ENCODE measurements around the gene CARNS1. TPM values are rescaled to one million over a fixed set of nuclear protein-coding genes. Genes with fewer than 3 reads are reported as not detected.

The CARNS1 gene
- under 0.01 and 0.09 TPM in 2 replicates for total RNA-seq

GRCh38 chr11:67415501-67416304, at the start of gene CARNS1:
Gene CARNS1, plus strand, starts transcription at chr11:67415678. Its CDS starts 522 bp downstream, at chr11:67416200.

GRCh38 chr11:67372993-67373647, 42.4 kb upstream of the CARNS1 start, which contains the start of gene CLCF1:
Gene CLCF1, minus strand, starts transcription at chr11:67373598. Its CDS starts 59 bp downstream, at chr11:67373539.

GRCh38 chr11:67391304-67392182, 23.9 kb upstream of the CARNS1 start, which contains the start of gene RAD9A:
Gene RAD9A, plus strand, starts transcription at chr11:67391986. Its CDS starts 59 bp downstream, at chr11:67392045.

GRCh38 chr11:67401495-67402191, 13.8 kb upstream of the CARNS1 start, which contains the start of gene PPP1CA:
Gene PPP1CA, minus strand, starts transcription at chr11:67401858. Its CDS starts 76 bp downstream, at chr11:67401782.

GRCh38 chr11:67428052-67429001, 12.8 kb downstream of the CARNS1 start, which contains the start of gene RPS6KB2:
Gene RPS6KB2, plus strand, starts transcription at chr11:67428494. Its CDS starts 52 bp downstream, at chr11:67428546.

GRCh38 chr11:67437082-67437808, 21.8 kb downstream of the CARNS1 start, which contains the start of gene PTPRCAP:
Gene PTPRCAP, minus strand, starts transcription at chr11:67437682. Its CDS starts 63 bp downstream, at chr11:67437619.

GRCh38 chr11:67452141-67452952, 36.9 kb downstream of the CARNS1 start, which contains the start of gene GPR152:
Gene GPR152, minus strand, starts transcription at chr11:67452729. Its CDS starts 5 bp downstream, at chr11:67452724.

GRCh38 chr11:67455054-67455453, 39.6 kb downstream of the CARNS1 start, which contains the start of gene CABP4:
Gene CABP4, plus strand, starts transcription at chr11:67455354. Its CDS starts 70 bp downstream, at chr11:67455424.

GRCh38 chr11:67468759-67469507, 53.5 kb downstream of the CARNS1 start, which contains the start of gene TMEM134:
Gene TMEM134, minus strand, starts transcription at chr11:67469251. Its CDS starts 59 bp downstream, at chr11:67469192.

Other genes with a start within 250 kb of the CARNS1 start
- 22.5 and 25.7 TPM in 2 replicates for gene GRK2, start 149.2 kb upstream of the CARNS1 start, total RNA-seq
- 29.6 and 37.3 TPM in 2 replicates for gene ANKRD13D, start 126.4 kb upstream of the CARNS1 start, total RNA-seq
- 9.7 and 10.3 TPM in 2 replicates for gene SSH3, start 112.1 kb upstream of the CARNS1 start, total RNA-seq
- gene POLD4, start 62.1 kb upstream of the CARNS1 start, total RNA-seq = 40.7 and 44.7 TPM in 2 replicates
- gene CLCF1, start 42.1 kb upstream of the CARNS1 start, total RNA-seq = 3.4 and 4.4 TPM in 2 replicates
- 2.4 and 5.4 TPM in 2 replicates for gene RAD9A, start 23.7 kb upstream of the CARNS1 start, total RNA-seq
- 122 and 148 TPM in 2 replicates for gene PPP1CA, start 13.8 kb upstream of the CARNS1 start, total RNA-seq
- gene TBC1D10C, start 11.6 kb upstream of the CARNS1 start, total RNA-seq = not detected in 2 replicates
- 38.9 and 52.1 TPM in 2 replicates for gene RPS6KB2, start 12.8 kb downstream of the CARNS1 start, total RNA-seq
- gene PTPRCAP, start 22.0 kb downstream of the CARNS1 start, total RNA-seq = not detected in 2 replicates
- 115 and 127 TPM in 2 replicates for gene CORO1B, start 27.8 kb downstream of the CARNS1 start, total RNA-seq
- gene GPR152, start 37.1 kb downstream of the CARNS1 start, total RNA-seq = not detected in 2 replicates
- gene CABP4, start 39.7 kb downstream of the CARNS1 start, total RNA-seq = not detected in 2 replicates
- gene TMEM134, start 53.6 kb downstream of the CARNS1 start, total RNA-seq = 12.4 and 18.2 TPM in 2 replicates
- gene AIP, start 67.3 kb downstream of the CARNS1 start, total RNA-seq = 101 and 142 TPM in 2 replicates
- gene PITPNM1, start 89.7 kb downstream of the CARNS1 start, total RNA-seq = 12.5 and 14.3 TPM in 2 replicates
- 6.4 and 7.1 TPM in 2 replicates for gene CDK2AP2, start 92.5 kb downstream of the CARNS1 start, total RNA-seq
- not detected in 2 replicates for gene CABP2, start 107.8 kb downstream of the CARNS1 start, total RNA-seq
- 1,134 and 1,225 TPM in 2 replicates for gene GSTP1, start 168.1 kb downstream of the CARNS1 start, total RNA-seq
- gene NDUFV1, start 191.3 kb downstream of the CARNS1 start, total RNA-seq = 167 and 205 TPM in 2 replicates
- 2.6 and 3.1 TPM in 2 replicates for gene NUDT8, start 214.3 kb downstream of the CARNS1 start, total RNA-seq
- gene TBX10, start 224.1 kb downstream of the CARNS1 start, total RNA-seq = not detected in 2 replicates
- not detected in 2 replicates for gene ACY3, start 235.1 kb downstream of the CARNS1 start, total RNA-seq

Data from smooth muscle cell of bladder (primary cell).